Lower leg skin (tissue), 4 donors: Measurements from ENCODE around the gene CA10. TPM values are rescaled to one million over a fixed set of nuclear protein-coding genes. Genes with fewer than 3 reads are reported as not detected.

ENCODE experiments used
- DNase-seq, 2 donors: peaks; one replicate each; pipeline ENCODE4 v3.0.0-alpha.2; 2019; ENCODE audit warnings: low spot score in 2 of 2
- H3K4me3 ChIP-seq: fragments of 200-600 bp; sonication (generic); 2 replicates; pipeline ENCODE4 v1.5.1; 2017; ENCODE audit warnings: mild to moderate bottlenecking, low read depth; ENCODE audit not compliant: poor library complexity, severe bottlenecking
- POLR2A ChIP-seq, 2 donors: fragments of 450-650 bp; IDR thresholded peaks; one replicate each; pipeline ENCODE4 v1.6.1; 2016 to 2017; ENCODE audit warnings: antibody characterized with exemption in 2 of 2, mild to moderate bottlenecking in 1 of 2, moderate library complexity in 1 of 2
- WGBS, 2 donors: methylation state at CpG; one replicate each; pipeline ENCODE4 v1.1.5; 2018; 5-methylcytosine and 5-hydroxymethylcytosine counted together
- intact Hi-C: fragments of 100-400 bp; cut with DNase I; formaldehyde crosslinking; loops from one replicate; pipeline ENCODE4 v1.15.0; 2023; ENCODE audit warnings: low total_unique reads
- total RNA-seq, 4 donors: library from RNA; depleted of rRNA; stranded (reverse); fragments of >200 nt; gene quantifications; one replicate each; pipeline ENCODE4 v1.1.0, GENCODE V29; 2016
- TF ChIP-seq, protein P1 (sequence below), 3 donors: fragments of 450-650 bp; IDR thresholded peaks; one replicate each; pipeline ENCODE4 v1.5.1; 2016; ENCODE audit warnings: antibody characterized with exemption in 3 of 3, mild to moderate bottlenecking in 3 of 3, moderate library complexity in 2 of 3

CA10 gene
- total RNA-seq, 4 donors from 2014 or later, result not detected

DNA sequence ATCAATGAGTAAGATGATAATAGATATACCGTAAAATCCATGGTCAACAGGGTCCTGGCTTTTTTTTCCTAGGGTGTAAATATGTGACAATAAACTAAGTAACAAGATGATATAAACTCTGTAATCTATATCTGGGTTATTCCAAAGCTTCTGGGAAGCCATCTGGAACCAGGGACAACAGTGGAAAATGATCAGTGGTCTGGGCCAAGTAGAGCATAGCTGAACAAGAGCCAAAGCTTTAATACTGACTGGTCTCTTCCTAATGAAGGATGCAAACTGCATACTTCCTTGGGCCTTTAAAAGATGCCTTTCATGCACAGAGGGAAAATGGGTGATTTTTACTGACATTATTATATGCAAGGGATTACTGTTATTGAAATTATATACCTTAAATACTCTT is 8.9 kb downstream of the CA10 start:
- no peak overlapping the region for H3K4me3 ChIP-seq
- DNase-seq, result no peak
- 87 to 95% methylated on average over 1 of the region's 1 CpG for WGBS, 2 donors
- TF ChIP-seq, protein P1, sequence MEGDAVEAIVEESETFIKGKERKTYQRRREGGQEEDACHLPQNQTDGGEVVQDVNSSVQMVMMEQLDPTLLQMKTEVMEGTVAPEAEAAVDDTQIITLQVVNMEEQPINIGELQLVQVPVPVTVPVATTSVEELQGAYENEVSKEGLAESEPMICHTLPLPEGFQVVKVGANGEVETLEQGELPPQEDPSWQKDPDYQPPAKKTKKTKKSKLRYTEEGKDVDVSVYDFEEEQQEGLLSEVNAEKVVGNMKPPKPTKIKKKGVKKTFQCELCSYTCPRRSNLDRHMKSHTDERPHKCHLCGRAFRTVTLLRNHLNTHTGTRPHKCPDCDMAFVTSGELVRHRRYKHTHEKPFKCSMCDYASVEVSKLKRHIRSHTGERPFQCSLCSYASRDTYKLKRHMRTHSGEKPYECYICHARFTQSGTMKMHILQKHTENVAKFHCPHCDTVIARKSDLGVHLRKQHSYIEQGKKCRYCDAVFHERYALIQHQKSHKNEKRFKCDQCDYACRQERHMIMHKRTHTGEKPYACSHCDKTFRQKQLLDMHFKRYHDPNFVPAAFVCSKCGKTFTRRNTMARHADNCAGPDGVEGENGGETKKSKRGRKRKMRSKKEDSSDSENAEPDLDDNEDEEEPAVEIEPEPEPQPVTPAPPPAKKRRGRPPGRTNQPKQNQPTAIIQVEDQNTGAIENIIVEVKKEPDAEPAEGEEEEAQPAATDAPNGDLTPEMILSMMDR (IDR thresholded peaks at IDR 0.05), result no peak
- no peak for TF ChIP-seq POLR2A (IDR thresholded peaks at IDR 0.05)
- intact Hi-C loops, result no loop called here

DNA sequence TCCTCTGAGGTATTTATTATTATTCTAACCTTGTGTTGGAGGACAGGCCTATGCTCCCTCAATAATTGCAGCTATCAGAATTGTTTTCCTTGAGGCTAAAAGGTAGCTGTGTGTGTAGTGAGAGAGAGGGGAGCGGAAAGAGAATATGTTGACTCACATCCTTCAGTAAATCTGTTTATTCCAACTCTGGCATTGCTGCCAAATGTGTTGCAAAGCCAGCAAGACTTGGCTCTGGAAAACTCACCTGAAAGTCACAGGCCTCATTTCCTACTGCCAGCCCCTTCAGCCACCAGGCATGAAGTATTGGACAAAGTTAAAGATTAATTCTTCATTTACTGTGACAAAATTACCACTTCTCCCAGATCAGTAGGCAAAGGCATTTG is 9.6 kb downstream of the CA10 start:
- no peak for DNase-seq
- intact Hi-C loops, result no loop called here
- no peak overlapping the region for H3K4me3 ChIP-seq
- TF ChIP-seq POLR2A (IDR thresholded peaks at IDR 0.05), result no peak
- TF ChIP-seq, protein P1 (IDR thresholded peaks at IDR 0.05), result no peak
- WGBS, 2 donors, result 50 to 53% methylated on average over 1 of the region's 1 CpG

DNA sequence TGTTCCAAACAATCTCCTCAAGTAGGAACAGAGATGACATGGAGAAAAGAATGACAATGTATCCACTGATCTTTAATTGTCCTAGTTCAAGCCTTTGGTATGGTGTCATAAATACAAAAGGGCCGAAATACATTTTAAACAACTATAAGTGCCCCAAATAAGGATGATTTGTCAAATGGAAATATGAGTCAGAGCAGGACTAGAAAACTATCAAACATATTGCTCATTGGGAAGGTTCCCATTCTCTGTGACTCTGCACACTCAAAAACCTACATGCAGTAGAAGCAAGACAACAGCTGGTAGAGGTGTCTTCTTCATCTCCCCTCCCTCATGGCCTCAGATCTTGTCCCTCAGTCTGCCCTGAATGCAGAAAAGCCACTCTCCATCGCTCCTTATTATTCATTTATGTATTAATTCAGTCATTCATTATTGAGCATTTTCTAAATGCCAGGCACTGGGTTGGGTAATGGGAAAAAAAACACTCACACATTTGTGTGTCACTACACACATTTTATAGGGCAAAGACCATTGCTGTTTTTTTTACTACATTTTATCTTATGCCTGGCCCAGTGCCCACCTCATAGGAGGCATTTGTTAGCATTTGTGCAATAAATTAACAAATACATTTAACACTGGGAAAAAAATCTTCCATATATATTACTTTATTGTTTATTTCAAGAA is 10.1 kb downstream of the CA10 start:
- intact Hi-C loops, result no loop called here
- WGBS, 2 donors, result 62 to 72% methylated on average over 2 of the region's 2 CpGs
- no peak overlapping the region for H3K4me3 ChIP-seq
- no peak for DNase-seq
- TF ChIP-seq POLR2A (IDR thresholded peaks at IDR 0.05), result no peak
- TF ChIP-seq, protein P1 (IDR thresholded peaks at IDR 0.05), result no peak

DNA sequence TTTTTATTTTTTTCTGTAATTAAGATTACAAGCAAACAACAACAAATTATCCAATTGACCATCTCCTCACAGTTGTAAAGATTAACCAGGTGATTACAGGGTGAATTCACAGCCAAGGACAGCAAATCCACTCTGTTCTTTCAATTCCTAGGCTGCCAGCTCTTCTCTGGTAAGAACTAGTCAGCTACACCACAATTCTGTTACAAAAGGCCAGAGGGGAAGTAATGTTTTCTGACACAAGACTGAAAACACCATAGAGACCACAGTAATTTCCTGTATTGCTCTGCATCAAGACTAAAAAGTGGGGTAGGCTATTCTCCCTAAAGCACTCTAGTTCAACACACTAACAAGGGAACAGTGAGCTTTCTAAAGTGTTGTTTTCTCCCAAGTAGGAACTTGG is 10.6 kb downstream of the CA10 start:
- TF ChIP-seq, protein P1 (IDR thresholded peaks at IDR 0.05), result no peak
- no peak for TF ChIP-seq POLR2A (IDR thresholded peaks at IDR 0.05)
- no peak overlapping the region for H3K4me3 ChIP-seq
- no peak for DNase-seq
- intact Hi-C loops, result no loop called here

DNA sequence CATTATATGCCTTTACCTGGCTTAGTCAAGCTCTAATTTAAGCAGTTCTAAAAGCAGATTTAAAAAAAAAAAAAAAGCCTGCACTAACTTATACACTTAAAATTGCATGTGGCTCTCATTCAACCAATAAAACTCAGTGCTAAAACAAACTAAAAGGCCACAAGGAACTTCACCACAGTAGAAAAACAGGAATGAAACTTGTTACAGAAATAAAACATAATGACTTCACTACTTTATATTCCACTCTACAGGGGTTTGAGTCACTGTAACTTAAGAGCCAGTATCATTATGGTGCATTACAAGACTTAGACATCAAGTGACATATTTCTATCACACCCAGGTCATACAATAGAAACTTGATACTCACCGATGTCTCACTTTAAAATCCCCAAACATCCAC is 11.1 kb downstream of the CA10 start:
- WGBS, 2 donors, result 71 to 81% methylated on average over 1 of the region's 1 CpG
- no peak for DNase-seq
- intact Hi-C loops, result no loop called here
- no peak overlapping the region for H3K4me3 ChIP-seq
- TF ChIP-seq POLR2A (IDR thresholded peaks at IDR 0.05), result no peak
- TF ChIP-seq, protein P1 (IDR thresholded peaks at IDR 0.05), result no peak

DNA sequence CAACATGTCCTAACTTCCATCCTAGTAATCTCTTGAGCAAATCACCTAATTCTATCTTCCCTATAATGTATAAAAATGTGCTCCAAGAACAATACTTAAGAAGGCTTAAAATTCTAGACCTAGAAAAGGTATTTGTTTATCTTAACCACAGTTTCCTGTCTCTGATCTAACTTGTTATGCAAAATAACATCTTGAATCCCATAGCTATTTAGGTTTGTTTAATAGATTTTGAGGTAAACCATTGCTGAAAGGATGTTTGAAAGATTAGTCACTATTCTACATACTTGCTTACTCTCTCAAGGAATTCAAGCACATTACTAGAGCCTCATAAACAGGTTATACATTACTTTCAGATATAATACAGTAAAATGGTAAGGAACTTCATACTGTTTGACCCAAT is 13.0 kb downstream of the CA10 start:
- no peak for DNase-seq
- no peak overlapping the region for H3K4me3 ChIP-seq
- intact Hi-C loops, result no loop called here
- TF ChIP-seq, protein P1 (IDR thresholded peaks at IDR 0.05), result no peak
- TF ChIP-seq POLR2A (IDR thresholded peaks at IDR 0.05), result no peak
